WI38 (cell line): ENCODE data around the gene LDHAL6A.

Experiments used
- H3K4me3 ChIP-seq: 2 replicates; pipeline ENCODE4 v1.5.1; 2011; ENCODE audit warnings: low read depth, mild to moderate bottlenecking, control low read depth, low read length
- CTCF ChIP-seq: IDR thresholded peaks from 2 replicates; pipeline ENCODE4 v1.5.1; 2012; ENCODE audit warnings: low read depth, mild to moderate bottlenecking, control low read depth, low read length

LDHAL6A gene

GRCh38 chr11:18429332-18429731, 26.3 kb upstream of the LDHAL6A start:
- TF ChIP-seq CTCF: no peak

GRCh38 chr11:18438691-18439090, 17.0 kb upstream of the LDHAL6A start:
- no peak overlapping the region for H3K4me3 ChIP-seq
- no peak for TF ChIP-seq CTCF

More at GRCh38 chr11:18429332-18429731, 26.3 kb upstream of the LDHAL6A start:
- H3K4me3 ChIP-seq: no peak overlapping the region

- no peak for TF ChIP-seq CTCF
- H3K4me3 ChIP-seq: no peak overlapping the region
Observed at GRCh38 chr11:18449251-18449650, 6.4 kb upstream of the LDHAL6A start.

- no peak overlapping the region for H3K4me3 ChIP-seq
- no peak for TF ChIP-seq CTCF
Observed at GRCh38 chr11:18452927-18453326, 2.7 kb upstream of the LDHAL6A start.

GRCh38 chr11:18457450-18457849, 1.8 kb downstream of the LDHAL6A start:
- no peak for TF ChIP-seq CTCF
- H3K4me3 ChIP-seq: no peak overlapping the region

- TF ChIP-seq CTCF: no peak
- no peak overlapping the region for H3K4me3 ChIP-seq
Observed at GRCh38 chr11:18459634-18460033, 4.0 kb downstream of the LDHAL6A start.

- TF ChIP-seq CTCF: no peak
- H3K4me3 ChIP-seq: no peak overlapping the region
Observed at GRCh38 chr11:18461909-18462308, 6.3 kb downstream of the LDHAL6A start.
